Vagina (tissue), 2 donors: ENCODE data around the gene FGFR3.

Experiments used
- POLR2A ChIP-seq, 2 donors: fragments of 450-650 bp; IDR thresholded peaks; one replicate each; pipeline ENCODE4 v1.6.1; 2017; ENCODE audit warnings: antibody characterized with exemption in 2 of 2, mild to moderate bottlenecking in 2 of 2, moderate library complexity in 2 of 2
- POLR2AphosphoS5 ChIP-seq, 2 donors: sonication (generic); formaldehyde crosslinking; IDR thresholded peaks; one replicate each; pipeline ENCODE4 v1.9.0; 2017; ENCODE audit warnings: antibody characterized with exemption in 2 of 2, mild to moderate bottlenecking in 2 of 2, low read depth in 1 of 2; ENCODE audit not compliant: insufficient read depth in 1 of 2
- TF ChIP-seq, protein P1 (sequence below), 3 experiments: fragments of 450-650 bp in 2 of 3; fragments of 200-600 bp in 1 of 3; sonication (generic) in 1 of 3; IDR thresholded peaks; one replicate each; pipeline ENCODE4 v1.5.1; 2017 to 2019; ENCODE audit warnings: antibody characterized with exemption in 3 of 3, mild to moderate bottlenecking in 2 of 3, moderate library complexity in 2 of 3

- TF ChIP-seq, protein P1, sequence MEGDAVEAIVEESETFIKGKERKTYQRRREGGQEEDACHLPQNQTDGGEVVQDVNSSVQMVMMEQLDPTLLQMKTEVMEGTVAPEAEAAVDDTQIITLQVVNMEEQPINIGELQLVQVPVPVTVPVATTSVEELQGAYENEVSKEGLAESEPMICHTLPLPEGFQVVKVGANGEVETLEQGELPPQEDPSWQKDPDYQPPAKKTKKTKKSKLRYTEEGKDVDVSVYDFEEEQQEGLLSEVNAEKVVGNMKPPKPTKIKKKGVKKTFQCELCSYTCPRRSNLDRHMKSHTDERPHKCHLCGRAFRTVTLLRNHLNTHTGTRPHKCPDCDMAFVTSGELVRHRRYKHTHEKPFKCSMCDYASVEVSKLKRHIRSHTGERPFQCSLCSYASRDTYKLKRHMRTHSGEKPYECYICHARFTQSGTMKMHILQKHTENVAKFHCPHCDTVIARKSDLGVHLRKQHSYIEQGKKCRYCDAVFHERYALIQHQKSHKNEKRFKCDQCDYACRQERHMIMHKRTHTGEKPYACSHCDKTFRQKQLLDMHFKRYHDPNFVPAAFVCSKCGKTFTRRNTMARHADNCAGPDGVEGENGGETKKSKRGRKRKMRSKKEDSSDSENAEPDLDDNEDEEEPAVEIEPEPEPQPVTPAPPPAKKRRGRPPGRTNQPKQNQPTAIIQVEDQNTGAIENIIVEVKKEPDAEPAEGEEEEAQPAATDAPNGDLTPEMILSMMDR (IDR thresholded peaks at IDR 0.05), result no peak
- no peak for TF ChIP-seq POLR2A (IDR thresholded peaks at IDR 0.05)
- no peak for TF ChIP-seq POLR2AphosphoS5 (IDR thresholded peaks at IDR 0.05; ENCODE audit: insufficient read depth in 1 of 2, low read depth in 1 of 2)
Observed at GRCh38 chr4:1813231-1813630, 20.1 kb downstream of the FGFR3 start.
